H9 (cell line): Measurements from ENCODE around the gene RASSF7. TPM values are rescaled to one million over a fixed set of nuclear protein-coding genes. Genes with fewer than 3 reads are reported as not detected.
A peak's percentile ranks its signal among the peaks of the same experiment; 100 is the strongest.

Experiments used
- DNase-seq: peaks from one replicate; pipeline ENCODE4 v3.0.0-alpha.2; 2017
- H2AFZ ChIP-seq: one replicate; pipeline ENCODE4 v1.6.1; 2013; ENCODE audit warnings: mild to moderate bottlenecking, low read length, control low read depth, moderate library complexity
- H2AK5ac ChIP-seq: 2 replicates; pipeline ENCODE4 v1.6.1; 2013; ENCODE audit warnings: low read length, control low read depth, mixed read lengths; ENCODE audit not compliant: insufficient read length
- H2BK120ac ChIP-seq: one replicate; pipeline ENCODE4 v1.6.1; 2013; ENCODE audit warnings: low read depth, mild to moderate bottlenecking, low read length, control low read depth, inconsistent platforms; ENCODE audit not compliant: poor library complexity, severe bottlenecking
- H2BK12ac ChIP-seq: 2 replicates; pipeline ENCODE4 v1.6.1; 2013; ENCODE audit warnings: low read length, control low read depth, mixed read lengths, low read depth; ENCODE audit not compliant: insufficient read length
- H2BK15ac ChIP-seq: 2 replicates; pipeline ENCODE4 v1.6.1; 2013; ENCODE audit warnings: low read depth, low read length, control low read depth
- H2BK20ac ChIP-seq: one replicate; pipeline ENCODE4 v1.6.1; 2013; ENCODE audit warnings: low read depth, mild to moderate bottlenecking, low read length, control low read depth, inconsistent platforms; ENCODE audit not compliant: poor library complexity, severe bottlenecking
- H2BK5ac ChIP-seq: 2 replicates; pipeline ENCODE4 v1.6.1; 2013; ENCODE audit warnings: low read length, control low read depth, mixed read lengths; ENCODE audit not compliant: insufficient read length
- H3K14ac ChIP-seq: 2 replicates; pipeline ENCODE4 v1.6.1; 2013; ENCODE audit warnings: low read length, control low read depth; ENCODE audit not compliant: insufficient read depth
- H3K18ac ChIP-seq: 2 replicates; pipeline ENCODE4 v1.6.1; 2013; ENCODE audit warnings: low read depth, mild to moderate bottlenecking, mixed read lengths, low read length, control low read depth; ENCODE audit not compliant: insufficient read length
- H3K23ac ChIP-seq: 2 replicates; pipeline ENCODE4 v1.6.1; 2013; ENCODE audit warnings: low read length, control low read depth, mixed read lengths, low read depth; ENCODE audit not compliant: insufficient read length
- H3K23me2 ChIP-seq: 2 replicates; pipeline ENCODE4 v1.6.1; 2013; ENCODE audit warnings: low read depth, mild to moderate bottlenecking, mixed read lengths, low read length, control low read depth; ENCODE audit not compliant: insufficient read length, poor library complexity, severe bottlenecking
- H3K27ac ChIP-seq: 2 replicates; pipeline ENCODE4 v1.5.1; 2013; ENCODE audit warnings: low read length, control low read depth, mixed read lengths, low read depth; ENCODE audit not compliant: insufficient read length
- H3K27me3 ChIP-seq: 2 replicates; pipeline ENCODE4 v1.6.1; 2013; ENCODE audit warnings: low read length, control low read depth, inconsistent platforms; ENCODE audit not compliant: insufficient read depth
- H3K4ac ChIP-seq: 2 replicates; pipeline ENCODE4 v1.6.1; 2013; ENCODE audit warnings: low read depth, mild to moderate bottlenecking, control low read depth, inconsistent platforms, low read length, moderate library complexity
- H3K4me1 ChIP-seq: 2 replicates; pipeline ENCODE4 v1.6.1; 2013; ENCODE audit warnings: low read length, control low read depth, inconsistent platforms; ENCODE audit not compliant: insufficient read depth
- H3K4me2 ChIP-seq: 2 replicates; pipeline ENCODE4 v1.6.1; 2013; ENCODE audit warnings: low read length, control low read depth, mixed read lengths; ENCODE audit not compliant: insufficient read length, insufficient read depth
- H3K56ac ChIP-seq: 2 replicates; pipeline ENCODE4 v1.6.1; 2013; ENCODE audit warnings: low read depth, mild to moderate bottlenecking, mixed read lengths, low read length, control low read depth; ENCODE audit not compliant: insufficient read length
- H3K79me1 ChIP-seq: 2 replicates; pipeline ENCODE4 v1.6.1; 2013; ENCODE audit warnings: low read depth, mild to moderate bottlenecking, moderate library complexity, low read length, control low read depth, inconsistent platforms; ENCODE audit not compliant: insufficient read depth, poor library complexity, severe bottlenecking
- H3K79me2 ChIP-seq: 2 replicates; pipeline ENCODE4 v1.6.1; 2013; ENCODE audit warnings: low read length, control low read depth, inconsistent platforms; ENCODE audit not compliant: insufficient read depth
- H3K9ac ChIP-seq: 2 replicates; pipeline ENCODE4 v1.6.1; 2013; ENCODE audit warnings: low read length, control low read depth, mixed read lengths; ENCODE audit not compliant: insufficient read length; ENCODE audit errors: extremely low read depth
- H3K9me3 ChIP-seq: one replicate; pipeline ENCODE4 v1.6.1; 2013; ENCODE audit warnings: low read depth, low read length, inconsistent platforms; ENCODE audit not compliant: control insufficient read depth
- H3T11ph ChIP-seq: one replicate; pipeline ENCODE4 v1.6.1; 2013; ENCODE audit warnings: mild to moderate bottlenecking, low read length, control low read depth, inconsistent platforms
- H4K20me1 ChIP-seq: one replicate; pipeline ENCODE4 v1.6.1; 2013; ENCODE audit not compliant: control insufficient read depth, insufficient read length, insufficient read depth
- H4K5ac ChIP-seq: 2 replicates; pipeline ENCODE4 v1.6.1; 2013; ENCODE audit warnings: low read depth, mild to moderate bottlenecking, mixed read lengths, low read length, control low read depth; ENCODE audit not compliant: insufficient read length
- H4K8ac ChIP-seq: replicated peaks from 2 replicates; pipeline ENCODE4 v1.6.1; 2013; ENCODE audit warnings: low read length, control low read depth, mixed read lengths, low read depth; ENCODE audit not compliant: insufficient read length
- H4K91ac ChIP-seq: 2 replicates; pipeline ENCODE4 v1.6.1; 2013; ENCODE audit warnings: low read depth, mild to moderate bottlenecking, moderate library complexity, mixed read lengths, low read length, control low read depth; ENCODE audit not compliant: insufficient read length
- H3K27ac Mint-ChIP-seq, 3 experiments: 2 replicates in 2 of 3; 3 replicates in 1 of 3; pipeline ENCODE4 v1.8.0; 2020 to 2021; ENCODE audit warnings: mixed read lengths in 3 of 3, mild to moderate bottlenecking in 1 of 3, moderate library complexity in 1 of 3
- H3K27me3 Mint-ChIP-seq: 2 replicates; pipeline ENCODE4 v1.8.0; 2021; ENCODE audit warnings: low read depth, mild to moderate bottlenecking, moderate library complexity, mixed read lengths
- H3K36me3 Mint-ChIP-seq, 3 experiments: 2 replicates in 2 of 3; 3 replicates in 1 of 3; pipeline ENCODE4 v1.8.0; 2020 to 2021; ENCODE audit warnings: low read depth in 3 of 3, mixed read lengths in 3 of 3; ENCODE audit not compliant: insufficient read depth in 1 of 3
- H3K4me1 Mint-ChIP-seq, 2 experiments: 2 replicates each; pipeline ENCODE4 v1.8.0; 2020; ENCODE audit warnings: mixed read lengths in 2 of 2
- H3K4me3 Mint-ChIP-seq, 2 experiments: 2 replicates in 1 of 2; 3 replicates in 1 of 2; pipeline ENCODE4 v1.8.0; 2020 to 2021; ENCODE audit warnings: mild to moderate bottlenecking in 2 of 2, mixed read lengths in 2 of 2, moderate library complexity in 1 of 2
- H3K9me3 Mint-ChIP-seq, 2 experiments: 2 replicates in 1 of 2; 3 replicates in 1 of 2; pipeline ENCODE4 v1.8.0; 2020; ENCODE audit warnings: mild to moderate bottlenecking in 2 of 2, mixed read lengths in 2 of 2, moderate library complexity in 1 of 2
- CTCF ChIP-seq: fragments of 200-600 bp; sonication (generic); conservative IDR thresholded peaks from 3 replicates; pipeline ENCODE4 v1.8.0; 2021; ENCODE audit warnings: antibody characterized with exemption, mild to moderate bottlenecking
- WGBS: extraction: QIAGEN DNeasy Blood & Tissue Kit; methylation state at CpG from one replicate; pipeline ENCODE4 v1.1.7; 2013; ENCODE audit warnings: missing lambda C conversion rate, low lambda C conversion rate, mixed read lengths; ENCODE audit not compliant: insufficient read length; ENCODE audit errors: extremely low coverage; 5-methylcytosine and 5-hydroxymethylcytosine counted together
- total RNA-seq: library from RNA; stranded (reverse); gene quantifications from 2 replicates; pipeline ENCODE4 v1.2.1, GENCODE V29; 2021

RASSF7 gene
- total RNA-seq, 1 experiment from 2014 or later = 26.3 TPM

- H3K9ac ChIP-seq = no peak overlapping the region
- peaks cover 15% of the 10 kb centered on the region for H3K23me2 ChIP-seq
- Mint-ChIP-seq H3K27ac (no peak overlapping the region), H3K4me1 (peaks cover 9 to 13% of the 10 kb centered on the region in 2 experiments; a peak in 3 of 4 replicates), H3K4me3 (no peak overlapping the region), H3K36me3 (peaks cover 2 to 7% (median 5%) of the 10 kb centered on the region in 3 experiments; a peak in 5 of 7 replicates), H3K27me3 (peaks cover 16% of the 10 kb centered on the region), H3K9me3 (peaks cover 0 to 4% of the 10 kb centered on the region in 2 experiments; a peak in 2 of 5 replicates)
- no peak overlapping the region for H2BK12ac ChIP-seq
- WGBS = no CpG with 5 or more reads among the region's 8 CpGs
- H2BK20ac ChIP-seq = no peak overlapping the region
- H3K4ac ChIP-seq = no peak overlapping the region
- no peak overlapping the region for H3T11ph ChIP-seq
- H3K27ac ChIP-seq = no peak overlapping the region
- H3K18ac ChIP-seq = no peak overlapping the region
- H3K23ac ChIP-seq = no peak overlapping the region
- TF ChIP-seq CTCF = no peak
- peak overlapping the region; percentile 10; the same call in 1 of the 2 replicates for H3K14ac ChIP-seq
- no peak overlapping the region for H3K56ac ChIP-seq
- no peaks in the 10 kb centered on the region for H3K79me1 ChIP-seq
- no peak overlapping the region for H4K8ac ChIP-seq
- no peaks in the 10 kb centered on the region for H3K9me3 ChIP-seq
- no peaks in the 10 kb centered on the region for H3K4me1 ChIP-seq
- H2BK15ac ChIP-seq = no peak overlapping the region
- no peaks in the 10 kb centered on the region for H4K20me1 ChIP-seq
- no peak overlapping the region for H2AFZ ChIP-seq
- no peak overlapping the region for H2AK5ac ChIP-seq
- H3K27me3 ChIP-seq = no peaks in the 10 kb centered on the region
- H3K4me2 ChIP-seq = no peak overlapping the region
- no peaks in the 10 kb centered on the region for H3K79me2 ChIP-seq
- H2BK120ac ChIP-seq = no peak overlapping the region
- H4K5ac ChIP-seq = no peak overlapping the region
- no peak overlapping the region for H4K91ac ChIP-seq
- no peak for DNase-seq
- no peak overlapping the region for H2BK5ac ChIP-seq
Measured at GRCh38 chr11:539971-540481, 20.7 kb upstream of the RASSF7 start.
